ENCODE results near the gene CSNK1E. TPM values are rescaled to one million over a fixed set of nuclear protein-coding genes. Genes with fewer than 3 reads are reported as not detected.
A peak's percentile ranks its signal among the peaks of the same experiment; 100 is the strongest.

The CSNK1E gene
- total RNA-seq, 1 experiment from 2014 or later = 193 TPM

DNA sequence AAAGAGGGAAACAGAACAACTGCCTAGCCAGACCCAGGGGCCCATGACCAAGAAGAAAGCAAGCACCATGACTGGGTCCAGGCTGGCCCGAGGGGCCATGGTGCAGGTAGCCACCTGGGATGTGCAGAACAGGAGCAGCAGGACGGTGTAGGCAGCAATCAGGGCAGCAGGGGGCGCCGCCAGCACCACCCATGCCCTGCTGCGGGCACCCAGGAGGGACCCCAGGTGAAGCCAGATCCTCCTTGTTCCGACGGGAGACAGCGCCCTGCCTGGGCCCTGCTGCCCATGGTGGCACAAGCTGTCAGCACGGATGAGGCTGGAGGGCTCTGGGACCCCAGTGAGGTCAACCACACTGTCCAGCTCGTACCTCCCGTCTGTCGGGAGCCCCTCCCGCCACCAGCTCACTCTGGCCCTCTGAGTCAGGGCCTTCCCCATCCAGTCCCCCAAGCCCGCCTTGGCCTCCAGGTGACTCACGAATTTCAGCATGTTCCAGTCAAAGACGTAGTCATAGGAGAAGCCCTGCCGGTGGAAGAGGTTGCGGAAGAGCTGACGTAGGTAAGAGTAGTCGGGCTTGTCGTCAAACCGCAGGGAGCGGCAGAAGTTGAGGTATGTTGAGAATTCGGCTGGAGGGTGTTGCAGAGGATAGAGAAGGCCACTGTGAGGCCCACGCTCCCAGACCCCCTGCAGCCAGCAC, 18.8 kb downstream of the CSNK1E start:
- no peaks in the 10 kb centered on the region for H3K9me3 ChIP-seq (ENCODE audit: low read length)
- no peaks in the 10 kb centered on the region for H3K9me2 ChIP-seq (replicated peaks; ENCODE audit: insufficient read depth, low read length)
- peaks cover 11% of the 10 kb centered on the region for H3K79me2 ChIP-seq (ENCODE audit: low read length)
- H3K36me3 ChIP-seq (ENCODE audit: insufficient read depth, low read length) = peaks cover 16% of the 10 kb centered on the region
- peak; percentile 80 for DNase-seq
- no peak overlapping the region for H2AFZ ChIP-seq (ENCODE audit: low read length)
- H3K4me3 ChIP-seq (ENCODE audit: low read length) = no peak overlapping the region
- 0 out of 2 replicates have a peak, but pooled peaks cover 20% of the 10 kb centered on the region for H4K20me1 ChIP-seq (ENCODE audit: insufficient read depth, low read depth, low read length)
- H3K27ac ChIP-seq (ENCODE audit: low read length) = no peak overlapping the region
- no peaks in the 10 kb centered on the region for H3K4me1 ChIP-seq (ENCODE audit: low read length)
- no peak overlapping the region for H3K9ac ChIP-seq (ENCODE audit: low read length)
- H3K27me3 ChIP-seq (ENCODE audit: low read length) = no peaks in the 10 kb centered on the region
- no peak overlapping the region for H3K4me2 ChIP-seq (ENCODE audit: low read depth, low read length, poor library complexity, severe bottlenecking)

DNA sequence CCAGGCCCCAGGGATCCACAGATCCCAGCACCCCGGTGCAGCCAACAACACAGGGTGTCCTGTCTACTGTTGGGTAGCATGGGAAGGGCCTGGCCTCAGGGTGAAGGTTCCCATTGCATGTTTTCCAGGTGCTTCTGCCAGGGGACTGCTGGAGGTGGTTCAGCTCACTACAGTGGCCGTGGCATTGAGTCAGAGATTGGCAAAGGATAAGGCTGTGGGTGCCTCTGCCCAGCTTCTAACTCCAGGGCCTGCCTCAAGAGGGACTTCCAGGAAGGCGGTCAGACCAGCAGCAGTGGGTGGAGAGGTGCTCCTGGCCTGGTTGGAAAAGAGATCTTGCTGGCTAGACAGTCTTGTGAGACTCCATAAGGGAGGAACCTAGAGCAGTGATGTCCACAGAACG, 20.9 kb downstream of the CSNK1E start:
- Histone ChIP-seq H3K4me1 (ENCODE audit: low read length) (no peaks in the 10 kb centered on the region), H3K36me3 (ENCODE audit: insufficient read depth, low read length) (peaks cover 13% of the 10 kb centered on the region), H3K9ac (ENCODE audit: low read length) (no peak overlapping the region), H2AFZ (ENCODE audit: low read length) (no peak overlapping the region), H3K9me2 (replicated peaks; ENCODE audit: insufficient read depth, low read length) (no peaks in the 10 kb centered on the region), H3K27ac (ENCODE audit: low read length) (no peak overlapping the region), H3K4me3 (ENCODE audit: low read length) (no peak overlapping the region), H3K27me3 (ENCODE audit: low read length) (no peaks in the 10 kb centered on the region), H4K20me1 (ENCODE audit: insufficient read depth, low read depth, low read length) (0 out of 2 replicates have a peak, but pooled peaks cover 16% of the 10 kb centered on the region), H3K4me2 (ENCODE audit: low read depth, low read length, poor library complexity, severe bottlenecking) (no peak overlapping the region), H3K9me3 (ENCODE audit: low read length) (no peaks in the 10 kb centered on the region), H3K79me2 (ENCODE audit: low read length) (0 out of 2 replicates have a peak, but pooled peaks cover 3% of the 10 kb centered on the region)
- no peak for DNase-seq

- no peaks in the 10 kb centered on the region for H3K9me2 ChIP-seq (replicated peaks; ENCODE audit: insufficient read depth, low read length)
- no peak for DNase-seq
- H3K9ac ChIP-seq (ENCODE audit: low read length) = no peak overlapping the region
- no peaks in the 10 kb centered on the region for H3K4me1 ChIP-seq (ENCODE audit: low read length)
- H2AFZ ChIP-seq (ENCODE audit: low read length) = no peak overlapping the region
- no peaks in the 10 kb centered on the region for H3K9me3 ChIP-seq (ENCODE audit: low read length)
- no peak overlapping the region for H3K27ac ChIP-seq (ENCODE audit: low read length)
- H3K4me2 ChIP-seq (ENCODE audit: low read depth, low read length, poor library complexity, severe bottlenecking) = no peak overlapping the region
- no peak overlapping the region for H3K4me3 ChIP-seq (ENCODE audit: low read length)
- 0 out of 2 replicates have a peak, but pooled peaks cover 3% of the 10 kb centered on the region for H3K79me2 ChIP-seq (ENCODE audit: low read length)
- H3K36me3 ChIP-seq (ENCODE audit: insufficient read depth, low read length) = peaks cover 13% of the 10 kb centered on the region
- H3K27me3 ChIP-seq (ENCODE audit: low read length) = no peaks in the 10 kb centered on the region
- H4K20me1 ChIP-seq (ENCODE audit: insufficient read depth, low read depth, low read length) = 0 out of 2 replicates have a peak, but pooled peaks cover 12% of the 10 kb centered on the region
These were observed 21.4 kb downstream of the CSNK1E start for GRCh38 chr22:38295863-38296262.

DNA sequence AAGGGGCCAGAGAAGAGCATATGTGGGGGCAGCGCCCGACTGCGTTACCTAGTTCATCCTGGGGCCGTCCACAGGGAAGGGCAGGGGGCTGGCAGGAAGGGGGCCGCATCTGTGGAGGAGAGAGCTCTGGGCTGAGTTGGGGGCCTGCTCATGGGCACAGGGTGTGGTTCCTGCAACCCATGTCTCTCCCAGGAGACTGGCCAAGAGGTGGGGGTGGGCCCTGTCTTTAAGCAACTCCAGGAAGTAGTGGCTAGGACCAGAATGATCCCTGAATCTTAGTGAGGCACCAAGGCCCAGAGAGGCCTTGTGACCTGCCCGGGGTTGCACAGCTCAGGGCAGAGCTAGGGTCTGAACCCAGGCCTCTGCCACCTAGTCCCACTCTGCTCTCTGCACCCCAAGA, 21.9 kb downstream of the CSNK1E start:
- H4K20me1 ChIP-seq (ENCODE audit: insufficient read depth, low read depth, low read length) = 0 out of 2 replicates have a peak, but pooled peaks cover 12% of the 10 kb centered on the region
- peaks cover 13% of the 10 kb centered on the region for H3K36me3 ChIP-seq (ENCODE audit: insufficient read depth, low read length)
- DNase-seq = no peak
- no peak overlapping the region for H2AFZ ChIP-seq (ENCODE audit: low read length)
- no peaks in the 10 kb centered on the region for H3K9me2 ChIP-seq (replicated peaks; ENCODE audit: insufficient read depth, low read length)
- no peak overlapping the region for H3K9ac ChIP-seq (ENCODE audit: low read length)
- H3K9me3 ChIP-seq (ENCODE audit: low read length) = no peaks in the 10 kb centered on the region
- no peaks in the 10 kb centered on the region for H3K27me3 ChIP-seq (ENCODE audit: low read length)
- 0 out of 2 replicates have a peak, but pooled peaks cover 3% of the 10 kb centered on the region for H3K79me2 ChIP-seq (ENCODE audit: low read length)
- no peak overlapping the region for H3K4me2 ChIP-seq (ENCODE audit: low read depth, low read length, poor library complexity, severe bottlenecking)
- H3K4me1 ChIP-seq (ENCODE audit: low read length) = no peaks in the 10 kb centered on the region
- no peak overlapping the region for H3K27ac ChIP-seq (ENCODE audit: low read length)
- no peak overlapping the region for H3K4me3 ChIP-seq (ENCODE audit: low read length)

DNA sequence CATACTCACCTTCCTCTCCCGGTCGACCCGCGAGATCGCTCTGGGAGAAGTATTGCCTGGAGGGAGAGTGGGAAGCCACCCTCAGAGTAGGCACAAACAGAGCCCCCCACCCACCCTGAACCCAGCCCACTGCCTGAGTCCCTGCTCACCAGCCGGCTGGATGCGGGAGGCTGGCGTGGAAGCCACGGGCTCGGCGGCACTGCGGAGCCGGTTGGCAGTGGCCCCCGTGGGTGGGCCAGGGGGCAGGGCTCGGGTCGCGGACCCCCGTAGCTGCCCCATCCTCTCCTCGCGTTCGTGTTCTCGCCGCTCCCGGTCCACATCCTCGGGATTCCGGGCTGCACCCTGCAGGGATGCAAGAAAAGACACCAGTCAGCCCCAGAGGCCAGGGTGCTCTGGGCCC, 23.0 kb downstream of the CSNK1E start:
- 0 out of 2 replicates have a peak, but pooled peaks cover 12% of the 10 kb centered on the region for H4K20me1 ChIP-seq (ENCODE audit: insufficient read depth, low read depth, low read length)
- no peak overlapping the region for H3K27ac ChIP-seq (ENCODE audit: low read length)
- no peak overlapping the region for H2AFZ ChIP-seq (ENCODE audit: low read length)
- H3K4me1 ChIP-seq (ENCODE audit: low read length) = no peaks in the 10 kb centered on the region
- no peaks in the 10 kb centered on the region for H3K27me3 ChIP-seq (ENCODE audit: low read length)
- no peak overlapping the region for H3K4me3 ChIP-seq (ENCODE audit: low read length)
- no peaks in the 10 kb centered on the region for H3K9me2 ChIP-seq (replicated peaks; ENCODE audit: insufficient read depth, low read length)
- peaks cover 13% of the 10 kb centered on the region for H3K36me3 ChIP-seq (ENCODE audit: insufficient read depth, low read length)
- 0 out of 2 replicates have a peak, but pooled peaks cover 3% of the 10 kb centered on the region for H3K79me2 ChIP-seq (ENCODE audit: low read length)
- no peak for DNase-seq
- H3K9ac ChIP-seq (ENCODE audit: low read length) = no peak overlapping the region
- H3K4me2 ChIP-seq (ENCODE audit: low read depth, low read length, poor library complexity, severe bottlenecking) = no peak overlapping the region
- H3K9me3 ChIP-seq (ENCODE audit: low read length) = no peaks in the 10 kb centered on the region

- no peak overlapping the region for H3K9ac ChIP-seq (ENCODE audit: low read length)
- H3K36me3 ChIP-seq (ENCODE audit: insufficient read depth, low read length) = peaks cover 6% of the 10 kb centered on the region
These were observed 24.5 kb downstream of the CSNK1E start for GRCh38 chr22:38292694-38293093.

DNA sequence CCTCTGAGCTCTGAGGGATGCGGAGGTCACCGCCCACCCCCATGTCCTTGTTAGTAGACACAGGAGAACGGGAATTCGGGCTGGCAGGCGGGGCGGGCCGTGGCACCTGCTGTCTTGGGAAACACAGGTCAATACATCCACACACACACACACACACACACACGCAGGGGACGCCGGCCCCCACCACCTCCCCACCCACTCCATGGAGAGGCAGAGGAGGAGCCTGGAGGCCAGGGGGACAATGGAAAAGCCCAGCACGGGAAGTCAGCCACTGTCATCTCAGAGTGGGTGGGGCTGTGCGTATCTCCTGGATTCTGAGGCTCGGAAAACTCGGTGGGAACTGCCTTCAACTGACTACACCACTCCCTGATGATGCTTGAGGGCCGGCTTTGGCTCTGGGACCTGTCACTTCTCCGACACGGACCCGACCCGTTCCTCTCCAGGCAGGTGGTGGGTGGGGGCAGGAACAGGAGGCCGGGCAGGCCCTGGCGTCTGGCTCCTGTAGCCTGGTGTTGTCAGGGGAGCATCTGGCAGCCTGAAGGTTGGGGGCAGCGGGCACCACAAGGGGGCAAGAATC, 25.9 kb downstream of the CSNK1E start:
- H3K4me3 ChIP-seq (ENCODE audit: low read length) = no peak overlapping the region
- H3K27me3 ChIP-seq (ENCODE audit: low read length) = no peaks in the 10 kb centered on the region
- H4K20me1 ChIP-seq (ENCODE audit: insufficient read depth, low read depth, low read length) = 0 out of 2 replicates have a peak, but pooled peaks cover 6% of the 10 kb centered on the region
- peaks cover 4% of the 10 kb centered on the region for H3K36me3 ChIP-seq (ENCODE audit: insufficient read depth, low read length)
- no peak overlapping the region for H3K9ac ChIP-seq (ENCODE audit: low read length)
- no peaks in the 10 kb centered on the region for H3K9me3 ChIP-seq (ENCODE audit: low read length)
- no peaks in the 10 kb centered on the region for H3K79me2 ChIP-seq (ENCODE audit: low read length)
- no peak overlapping the region for H2AFZ ChIP-seq (ENCODE audit: low read length)
- H3K4me2 ChIP-seq (ENCODE audit: low read depth, low read length, poor library complexity, severe bottlenecking) = no peak overlapping the region
- H3K27ac ChIP-seq (ENCODE audit: low read length) = no peak overlapping the region
- no peak for DNase-seq
- H3K4me1 ChIP-seq (ENCODE audit: low read length) = no peaks in the 10 kb centered on the region
- H3K9me2 ChIP-seq (replicated peaks; ENCODE audit: insufficient read depth, low read length) = no peaks in the 10 kb centered on the region

More at GRCh38 chr22:38292694-38293093, 24.5 kb downstream of the CSNK1E start:
- Histone ChIP-seq H3K9me2 (replicated peaks; ENCODE audit: insufficient read depth, low read length) (no peaks in the 10 kb centered on the region), H3K4me2 (ENCODE audit: low read depth, low read length, poor library complexity, severe bottlenecking) (no peak overlapping the region), H3K9me3 (ENCODE audit: low read length) (no peaks in the 10 kb centered on the region), H3K27me3 (ENCODE audit: low read length) (no peaks in the 10 kb centered on the region), H3K27ac (ENCODE audit: low read length) (no peak overlapping the region), H3K4me3 (ENCODE audit: low read length) (no peak overlapping the region), H4K20me1 (ENCODE audit: insufficient read depth, low read depth, low read length) (0 out of 2 replicates have a peak, but pooled peaks cover 8% of the 10 kb centered on the region), H2AFZ (ENCODE audit: low read length) (no peak overlapping the region), H3K4me1 (ENCODE audit: low read length) (no peaks in the 10 kb centered on the region), H3K79me2 (ENCODE audit: low read length) (0 out of 2 replicates have a peak, but pooled peaks cover 3% of the 10 kb centered on the region)
- DNase-seq = no peak

GRCh38 chr22:38290347-38290746, 26.9 kb downstream of the CSNK1E start:
- no peak overlapping the region for H2AFZ ChIP-seq (ENCODE audit: low read length)
- no peak overlapping the region for H3K27ac ChIP-seq (ENCODE audit: low read length)
- H3K4me2 ChIP-seq (ENCODE audit: low read depth, low read length, poor library complexity, severe bottlenecking) = no peak overlapping the region
- 0 out of 2 replicates have a peak, but pooled peaks cover 3% of the 10 kb centered on the region for H4K20me1 ChIP-seq (ENCODE audit: insufficient read depth, low read depth, low read length)
- H3K4me3 ChIP-seq (ENCODE audit: low read length) = no peak overlapping the region
- no peaks in the 10 kb centered on the region for H3K4me1 ChIP-seq (ENCODE audit: low read length)
- H3K79me2 ChIP-seq (ENCODE audit: low read length) = no peaks in the 10 kb centered on the region
- no peaks in the 10 kb centered on the region for H3K9me3 ChIP-seq (ENCODE audit: low read length)
- DNase-seq = no peak
- H3K9me2 ChIP-seq (replicated peaks; ENCODE audit: insufficient read depth, low read length) = no peaks in the 10 kb centered on the region
- H3K36me3 ChIP-seq (ENCODE audit: insufficient read depth, low read length) = no peaks in the 10 kb centered on the region; the same call in 1 of the 2 replicates
- no peaks in the 10 kb centered on the region for H3K27me3 ChIP-seq (ENCODE audit: low read length)
- H3K9ac ChIP-seq (ENCODE audit: low read length) = no peak overlapping the region
